Kidney epithelial cell (primary cell): ENCODE data around the gene OXLD1. TPM values are rescaled to one million over a fixed set of nuclear protein-coding genes. Genes with fewer than 3 reads are reported as not detected.

Experiments used
- DNase-seq: peaks from one replicate; pipeline ENCODE4 v3.0.0-alpha.2; 2010; ENCODE audit warnings: low read depth
- H3K27me3 ChIP-seq: 2 replicates; pipeline ENCODE4 v1.6.0; 2011; ENCODE audit warnings: low read length; ENCODE audit not compliant: control insufficient read depth, insufficient read depth
- H3K36me3 ChIP-seq: 2 replicates; pipeline ENCODE4 v1.5.1; 2011; ENCODE audit warnings: low read length; ENCODE audit not compliant: control insufficient read depth, insufficient read depth
- H3K4me3 ChIP-seq: 2 replicates; pipeline ENCODE4 v1.5.1; 2011; ENCODE audit warnings: low read depth, mild to moderate bottlenecking, control low read depth, low read length
- CTCF ChIP-seq: IDR thresholded peaks from 2 replicates; pipeline ENCODE4 v1.5.1; 2011; ENCODE audit warnings: mild to moderate bottlenecking, moderate library complexity, low read length, control low read depth, inconsistent platforms; ENCODE audit not compliant: insufficient read depth, poor library complexity, severe bottlenecking
- total RNA-seq: library from RNA; depleted of rRNA; stranded (reverse); fragments of >200 nt; gene quantifications from 2 replicates; pipeline ENCODE4 v1.2.3, GENCODE V29; 2015

OXLD1 gene
- total RNA-seq, 1 donor from 2014 or later = 41.7 TPM

DNA sequence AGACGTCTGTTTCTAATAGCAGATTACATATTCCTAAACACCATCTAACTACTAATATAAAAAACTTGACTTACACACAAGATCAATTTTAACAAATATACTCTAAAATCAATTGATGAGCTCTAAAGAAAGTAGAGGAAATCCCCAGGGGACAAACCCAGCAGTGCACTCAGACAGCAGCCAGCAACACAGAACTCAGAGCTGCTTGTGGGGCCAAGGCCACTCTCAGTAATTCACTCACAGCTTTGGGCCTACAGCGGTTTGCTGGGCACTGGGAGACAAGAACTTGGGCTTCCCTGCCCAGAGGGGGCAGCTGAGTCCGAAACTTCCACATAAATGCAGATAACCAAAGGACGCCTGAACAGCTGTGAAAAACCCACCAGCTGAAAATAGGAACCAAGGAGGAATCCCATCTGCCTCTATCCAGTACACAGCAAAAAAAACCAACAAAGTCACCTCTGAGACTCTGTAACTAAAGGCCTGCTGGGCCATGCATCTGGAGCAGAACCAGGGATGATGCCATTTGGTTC is 50.9 kb downstream of the OXLD1 start:
- no peak for DNase-seq
- no peak overlapping the region for H3K4me3 ChIP-seq
- no peak for TF ChIP-seq CTCF
- no peaks in the 10 kb centered on the region for H3K27me3 ChIP-seq
- H3K36me3 ChIP-seq = peaks cover 3% of the 10 kb centered on the region

Other genes with a start within 250 kb of the OXLD1 start
- 8,883 and 9,424 TPM in 2 replicates for gene ACTG1, start 153.8 kb downstream of the OXLD1 start, total RNA-seq
- gene FSCN2, start 138.2 kb downstream of the OXLD1 start, total RNA-seq = 0.29 and 0.41 TPM in 2 replicates
- 41.4 and 49.1 TPM in 2 replicates for gene FAAP100, start 114.3 kb downstream of the OXLD1 start, total RNA-seq
- 61.4 and 73.3 TPM in 2 replicates for gene NPLOC4, start 29.5 kb downstream of the OXLD1 start, total RNA-seq
- 0.17 and 0.68 TPM in 2 replicates for gene TSPAN10, start 29.4 kb downstream of the OXLD1 start, total RNA-seq
- gene PDE6G, start 10.1 kb downstream of the OXLD1 start, total RNA-seq = 2.2 and 5.3 TPM in 2 replicates
- 22.0 and 25.6 TPM in 2 replicates for gene CCDC137, start 132 bp upstream of the OXLD1 start, total RNA-seq
- 58.9 and 67.1 TPM in 2 replicates for gene ARL16, start 17.2 kb upstream of the OXLD1 start, total RNA-seq
- 215 and 239 TPM in 2 replicates for gene HGS, start 17.4 kb upstream of the OXLD1 start, total RNA-seq
- 66.1 and 70.5 TPM in 2 replicates for gene MRPL12, start 36.8 kb upstream of the OXLD1 start, total RNA-seq
- gene SLC25A10, start 45.7 kb upstream of the OXLD1 start, total RNA-seq = 23.7 and 27.8 TPM in 2 replicates
- gene GCGR, start 137.5 kb upstream of the OXLD1 start, total RNA-seq = not detected in 2 replicates
- gene MCRIP1, start 166.7 kb upstream of the OXLD1 start, total RNA-seq = 131 and 137 TPM in 2 replicates
- gene PPP1R27, start 168.4 kb upstream of the OXLD1 start, total RNA-seq = 0.38 TPM in 1 of 2 replicates, not detected in the other
- 870 and 1,165 TPM in 2 replicates for gene P4HB, start 193.9 kb upstream of the OXLD1 start, total RNA-seq
- 243 and 355 TPM in 2 replicates for gene ARHGDIA, start 204.7 kb upstream of the OXLD1 start, total RNA-seq
- 143 and 151 TPM in 2 replicates for gene ALYREF, start 225.0 kb upstream of the OXLD1 start, total RNA-seq
- 205 and 232 TPM in 2 replicates for gene ANAPC11, start 225.1 kb upstream of the OXLD1 start, total RNA-seq
- 1.2 and 1.9 TPM in 2 replicates for gene NPB, start 235.6 kb upstream of the OXLD1 start, total RNA-seq
- 30.4 and 41.1 TPM in 2 replicates for gene PCYT2, start 244.8 kb upstream of the OXLD1 start, total RNA-seq